Inflammatory macrophage treated with lipopolysaccharide for 4 hours (primary cell): Measurements from ENCODE around the gene AIG1.
"Not testable (repeated sequence)": the region's sequence is repeated elsewhere in the genome, so short reads cannot be mapped to it uniquely, and the experiment has no call there.

Source experiments
- DNase-seq: peaks from one replicate; pipeline ENCODE4 v3.0.0-alpha.2; 2020

AIG1 gene

DNA sequence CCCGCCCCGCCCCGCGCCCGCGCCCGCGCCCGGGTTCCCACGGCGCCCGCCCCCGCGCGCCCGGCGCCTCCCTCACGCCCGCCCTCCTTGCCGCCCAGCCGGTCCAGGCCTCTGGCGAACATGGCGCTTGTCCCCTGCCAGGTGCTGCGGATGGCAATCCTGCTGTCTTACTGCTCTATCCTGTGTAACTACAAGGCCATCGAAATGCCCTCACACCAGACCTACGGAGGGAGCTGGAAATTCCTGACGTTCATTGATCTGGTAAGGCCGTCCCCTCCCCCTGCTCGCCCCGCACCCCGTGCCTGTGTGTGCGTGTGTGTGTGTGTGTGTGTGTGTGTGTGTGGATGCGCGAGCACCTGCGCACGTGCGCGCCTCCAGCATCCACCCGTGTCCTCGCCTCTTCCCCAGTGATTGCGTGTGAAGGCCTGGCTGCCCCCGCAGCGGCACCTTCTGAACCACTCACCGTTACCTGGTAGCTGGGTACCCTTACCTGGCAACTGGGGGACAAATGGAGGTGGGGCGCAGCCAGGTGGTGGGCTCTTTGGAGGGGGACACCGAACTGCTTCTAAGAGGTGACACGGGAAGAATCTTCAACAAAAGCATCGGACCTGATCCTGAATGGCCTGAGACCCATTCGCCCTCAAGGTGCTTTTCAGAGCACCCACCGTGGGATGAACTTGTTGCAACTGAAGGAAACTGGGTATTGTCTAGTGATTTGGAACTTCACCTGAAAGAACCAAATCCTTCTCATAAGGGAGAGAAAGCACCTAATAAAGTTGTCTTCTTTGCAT, at the start of gene AIG1:
Gene AIG1, plus strand, starts transcription at position 84 of the 791 bp plus-strand sequence. Its CDS starts 37 bp downstream, at position 121.
- no peak for DNase-seq

DNA sequence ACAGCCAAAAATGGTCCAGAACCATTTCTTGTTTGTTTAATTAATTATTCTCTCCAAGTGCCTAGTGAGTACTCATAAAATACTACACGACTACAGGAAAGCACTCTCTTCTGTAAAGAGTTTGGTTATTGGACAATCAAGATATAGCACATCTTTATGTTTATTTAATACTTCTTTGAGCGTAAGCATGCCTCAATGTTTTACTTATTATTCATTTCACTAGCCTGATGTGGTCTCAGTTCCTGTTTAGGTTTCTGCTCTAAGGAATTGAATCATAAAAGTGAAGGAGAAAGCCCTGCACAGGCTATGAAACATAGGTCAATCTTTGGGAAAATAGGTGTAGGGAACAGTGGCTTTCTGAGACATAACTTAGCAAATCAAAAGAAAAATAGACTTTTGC, 45.9 kb upstream of the AIG1 start:
- no peak for DNase-seq

DNA sequence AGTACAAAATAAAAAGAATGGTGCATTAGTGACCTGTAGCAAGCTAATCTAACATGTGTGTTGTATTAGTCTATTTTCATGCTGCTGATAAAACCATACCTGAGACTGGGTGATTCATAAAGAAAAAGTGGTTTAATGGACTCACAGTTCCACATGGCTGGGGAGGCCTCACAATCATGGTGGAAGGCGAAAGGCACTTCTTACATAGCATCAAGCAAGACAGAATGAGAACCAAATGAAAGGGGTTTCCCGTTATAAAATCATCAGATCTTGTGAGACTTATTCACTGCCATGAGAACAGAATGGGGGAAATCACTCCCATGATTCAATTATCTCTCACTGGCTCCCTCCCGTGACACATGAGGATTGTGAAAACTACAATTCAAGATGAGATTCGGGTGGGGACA, 45.4 kb upstream of the AIG1 start:
- peak; percentile 74 for DNase-seq

DNA sequence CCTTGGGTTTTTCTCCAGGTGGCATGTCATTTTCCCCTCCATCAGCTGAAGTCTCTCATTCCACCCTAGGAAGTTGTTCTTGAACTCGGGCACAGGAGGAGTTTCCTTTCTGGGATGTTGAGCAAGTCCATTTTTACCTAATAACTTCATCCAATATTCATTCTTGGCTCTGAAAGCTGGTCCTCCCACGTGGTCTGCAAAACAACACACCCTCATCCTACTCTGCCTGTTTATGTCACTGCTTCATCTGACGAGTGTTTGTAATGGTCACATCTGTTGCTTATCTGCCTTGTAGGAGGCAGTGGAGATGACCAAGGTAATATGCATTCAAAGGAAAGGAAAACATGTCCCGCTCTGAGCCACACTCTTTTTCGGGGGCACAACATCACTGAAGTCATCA, 41.7 kb upstream of the AIG1 start:
- DNase-seq = no peak

GRCh38 chr6:143020862-143021261, 39.8 kb upstream of the AIG1 start:
- DNase-seq = peak; percentile 17

- no peak for DNase-seq
Observed at GRCh38 chr6:143021543-143021942, 39.1 kb upstream of the AIG1 start.

GRCh38 chr6:143022587-143022986, 38.1 kb upstream of the AIG1 start:
- DNase-seq = no peak

GRCh38 chr6:143023695-143024094, 37.0 kb upstream of the AIG1 start:
- DNase-seq = no peak

DNA sequence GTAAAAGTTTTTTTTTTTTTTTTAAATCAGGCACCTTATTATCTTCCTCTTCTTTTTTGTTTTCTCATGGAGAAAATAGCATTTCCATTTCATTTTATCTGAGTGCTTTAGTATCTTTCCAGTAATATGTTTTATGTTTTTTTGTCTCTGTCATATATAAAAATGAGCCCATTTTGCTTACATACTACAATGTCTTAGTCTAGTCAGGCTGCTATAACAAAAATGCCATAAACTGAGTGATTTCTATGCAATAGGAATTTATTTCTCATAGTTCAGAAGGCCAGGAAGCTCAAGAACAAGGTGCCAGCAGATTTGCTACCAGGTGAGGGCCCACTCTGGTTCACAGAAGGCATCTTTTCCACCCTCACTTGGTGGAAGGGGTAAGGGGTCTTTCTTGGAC, 35.7 kb upstream of the AIG1 start:
- DNase-seq = no peak

GRCh38 chr6:143026696-143027449, 33.8 kb upstream of the AIG1 start:
- peak; percentile 48 for DNase-seq

- DNase-seq = no peak
Observed at GRCh38 chr6:143034689-143035334, 25.9 kb upstream of the AIG1 start.

DNA sequence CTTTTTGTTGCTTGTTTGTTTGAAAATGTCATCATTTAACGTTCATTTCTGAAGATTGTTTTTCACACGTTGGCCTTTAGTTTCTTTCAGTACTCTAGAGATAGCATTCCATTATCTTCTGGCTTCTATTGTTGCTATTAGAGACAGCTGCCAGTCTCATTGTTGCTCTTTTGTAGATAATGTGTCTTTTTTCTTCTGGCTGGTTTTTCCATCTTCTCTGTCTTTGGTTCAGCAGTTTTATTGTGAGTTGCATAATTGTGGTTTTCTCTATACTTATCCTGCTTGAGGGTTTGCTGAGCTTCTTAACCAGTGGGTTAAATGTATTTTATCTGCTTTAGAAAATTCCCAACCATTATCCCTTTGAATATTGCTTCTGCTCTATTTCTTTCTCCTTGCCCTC, 23.2 kb upstream of the AIG1 start:
- DNase-seq = no peak

DNA sequence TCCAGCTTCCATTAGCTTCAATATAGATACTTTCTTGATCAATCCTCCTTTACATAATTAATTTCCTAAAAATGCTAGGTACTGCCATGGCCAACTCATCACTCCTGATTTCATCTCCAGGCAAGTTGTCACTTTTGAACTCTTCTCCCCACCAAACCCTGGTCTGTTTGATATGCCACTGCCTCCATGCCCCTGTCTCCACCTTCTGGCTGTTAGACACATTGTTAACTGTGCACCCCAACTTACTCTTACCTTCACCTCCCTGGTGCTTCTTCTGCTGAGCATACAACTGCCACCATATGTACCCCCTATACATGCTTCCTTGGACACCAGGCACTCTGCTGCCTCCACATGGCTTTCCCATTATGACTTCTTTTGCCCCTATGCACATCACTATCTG, 21.9 kb upstream of the AIG1 start:
- no peak for DNase-seq

- DNase-seq = no peak
Observed at GRCh38 chr6:143039548-143039947, 21.1 kb upstream of the AIG1 start.

GRCh38 chr6:143040018-143040417, 20.7 kb upstream of the AIG1 start:
- no peak for DNase-seq

- DNase-seq = not testable (repeated sequence)
Observed at GRCh38 chr6:143044345-143044744, 16.3 kb upstream of the AIG1 start.

DNA sequence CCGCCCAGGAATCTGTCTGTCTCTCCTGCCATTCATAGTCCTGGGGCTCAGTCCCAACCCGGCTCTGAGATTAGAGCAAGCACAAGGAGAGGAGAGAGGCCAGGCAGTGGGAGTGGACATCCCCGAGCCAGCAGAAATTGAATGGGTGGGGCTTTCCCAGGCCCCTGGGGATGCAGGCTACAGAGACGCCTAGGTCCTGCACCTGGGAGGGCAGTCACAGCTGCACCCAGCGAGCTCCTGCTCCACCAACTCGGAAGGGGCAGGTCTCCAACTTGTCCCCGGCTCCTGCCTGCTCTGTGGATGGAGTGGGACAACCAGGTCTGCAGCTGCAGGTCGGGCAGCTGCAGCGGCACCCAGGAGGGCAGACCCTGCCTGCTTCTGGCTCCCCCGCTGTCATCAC, 11.1 kb upstream of the AIG1 start:
- DNase-seq = no peak

- DNase-seq = no peak
Observed at GRCh38 chr6:143050509-143050908, 10.2 kb upstream of the AIG1 start.

- no peak for DNase-seq
Observed at GRCh38 chr6:143052282-143052681, 8.4 kb upstream of the AIG1 start.

DNA sequence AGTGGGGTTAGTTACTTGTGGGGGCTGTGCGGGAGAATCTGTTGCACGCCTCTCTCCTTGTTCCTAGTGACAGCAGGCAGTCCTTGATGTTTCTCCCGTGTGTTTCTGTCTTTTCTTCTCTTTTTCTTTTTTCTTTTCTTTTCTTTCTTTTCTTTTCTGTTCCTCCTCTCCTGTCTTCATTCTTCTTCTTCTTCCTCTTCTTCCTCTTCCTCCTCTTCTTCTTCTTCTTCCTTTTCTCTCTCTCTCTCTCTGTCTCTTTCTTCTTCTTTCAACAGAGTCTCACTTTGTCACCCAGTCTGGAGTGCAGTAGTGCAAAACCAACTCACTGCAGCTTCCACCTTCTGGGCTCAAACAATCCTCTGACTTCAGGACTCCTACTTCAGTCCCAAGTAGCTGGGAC, 6.8 kb upstream of the AIG1 start:
- DNase-seq = no peak

- DNase-seq = no peak
Observed at GRCh38 chr6:143054329-143054728, 6.4 kb upstream of the AIG1 start.

DNA sequence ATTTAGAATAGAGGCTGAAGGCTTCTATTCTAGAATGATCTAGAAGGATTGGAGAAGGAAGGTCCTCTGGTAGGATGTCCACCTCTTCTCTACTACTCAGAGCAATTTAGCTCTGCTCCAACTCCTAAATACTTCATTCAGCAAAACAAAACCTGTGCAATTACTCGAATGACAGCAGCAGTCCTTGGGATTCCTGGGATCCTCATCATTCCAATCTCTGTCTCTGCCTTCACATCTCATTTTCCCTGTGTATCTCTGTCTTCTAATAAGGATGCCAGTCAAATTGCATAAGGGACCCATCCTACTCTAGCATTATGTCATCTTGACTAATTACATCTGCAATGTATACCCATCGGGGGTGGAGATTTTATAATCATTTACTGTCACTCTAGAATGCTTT, 5.5 kb upstream of the AIG1 start:
- DNase-seq = no peak

DNA sequence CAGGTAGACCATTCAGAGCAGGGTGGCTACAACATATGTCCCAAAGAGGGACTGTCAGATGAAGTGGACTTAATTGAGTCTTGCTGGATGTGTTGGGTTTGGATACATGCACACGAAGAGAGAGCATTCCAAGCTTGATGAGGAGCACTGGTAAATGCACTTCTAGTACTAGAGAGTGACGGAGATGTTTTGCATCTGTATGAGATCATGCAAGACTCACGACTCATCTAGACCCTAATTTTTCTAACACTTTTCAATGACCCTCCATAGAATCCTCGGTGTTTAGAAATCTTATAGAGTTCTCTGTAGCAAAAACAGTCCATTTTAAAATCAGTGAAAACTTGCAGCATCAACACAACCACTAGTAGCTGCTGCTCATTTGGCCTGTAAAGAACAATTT, 4.8 kb upstream of the AIG1 start:
- DNase-seq = no peak

- no peak for DNase-seq
Observed at GRCh38 chr6:143058987-143059386, 1.7 kb upstream of the AIG1 start.
